KOPT-K1 (cell line): Measurements from ENCODE around the gene P2RY14.
"Not testable (repeated sequence)": the region's sequence is repeated elsewhere in the genome, so short reads cannot be mapped to it uniquely, and the experiment has no call there.

Experiments used
- H3K27ac ChIP-seq: fragments of 200-600 bp; sonication (generic); 2 replicates; pipeline ENCODE4 v1.5.1; 2016; ENCODE audit warnings: antibody characterized with exemption, mild to moderate bottlenecking, low read depth, low read length; ENCODE audit not compliant: poor library complexity, severe bottlenecking
- H3K36me3 ChIP-seq: fragments of 200-600 bp; sonication (generic); 2 replicates; pipeline ENCODE4 v1.5.1; 2017; ENCODE audit warnings: antibody characterized with exemption, mild to moderate bottlenecking, low read length, moderate library complexity; ENCODE audit not compliant: insufficient read depth
- H3K9me3 ChIP-seq: fragments of 200-600 bp; sonication (generic); 2 replicates; pipeline ENCODE4 v1.5.1; 2017; ENCODE audit warnings: antibody characterized with exemption, low read length, mild to moderate bottlenecking; ENCODE audit not compliant: insufficient read depth, poor library complexity, severe bottlenecking

P2RY14 gene

DNA sequence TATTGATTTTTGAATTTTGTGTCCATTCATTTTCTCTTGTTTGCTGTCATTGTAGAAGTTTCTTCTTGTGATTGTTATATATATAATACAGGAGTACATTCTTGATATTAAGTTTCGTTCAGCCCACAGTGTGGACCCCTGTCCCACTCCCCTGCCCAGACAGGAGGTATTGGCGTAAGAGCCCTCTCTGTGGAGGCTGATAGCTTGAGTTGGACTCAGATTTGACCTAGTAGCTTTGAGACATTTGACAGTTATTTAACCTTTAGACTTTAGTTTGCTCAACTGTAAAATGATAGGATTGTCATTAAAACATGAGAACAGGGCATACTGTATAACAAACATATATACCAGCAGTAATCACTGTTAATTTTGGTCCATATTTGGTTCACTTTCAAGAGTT is 102.4 kb downstream of the P2RY14 start:
- Histone ChIP-seq H3K36me3 (peaks cover 6% of the 10 kb centered on the region; the same call in 1 of the 2 replicates), H3K9me3 (no peaks in the 10 kb centered on the region), H3K27ac (no peak overlapping the region)

DNA sequence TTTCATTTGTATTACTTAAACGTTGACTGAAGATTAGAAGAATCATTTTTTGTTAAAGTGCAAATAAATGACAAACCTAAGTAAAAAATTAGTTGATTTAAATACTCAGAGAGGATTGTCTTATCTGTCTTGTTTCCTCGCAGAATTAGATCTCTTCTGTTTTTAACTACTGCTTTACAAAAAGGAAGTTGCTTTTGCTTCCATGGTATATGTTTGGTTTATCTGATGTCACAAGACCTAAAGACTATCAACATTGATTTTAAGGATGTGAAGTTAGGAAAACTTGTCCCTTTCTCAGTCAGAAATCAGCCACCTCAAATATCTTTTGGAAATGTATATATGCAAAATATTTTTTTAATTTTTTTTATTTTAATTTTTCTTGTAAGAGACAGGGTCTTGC is 104.0 kb downstream of the P2RY14 start:
- Histone ChIP-seq H3K27ac (no peak overlapping the region), H3K9me3 (no peaks in the 10 kb centered on the region), H3K36me3 (peaks cover 6% of the 10 kb centered on the region; the same call in 1 of the 2 replicates)

DNA sequence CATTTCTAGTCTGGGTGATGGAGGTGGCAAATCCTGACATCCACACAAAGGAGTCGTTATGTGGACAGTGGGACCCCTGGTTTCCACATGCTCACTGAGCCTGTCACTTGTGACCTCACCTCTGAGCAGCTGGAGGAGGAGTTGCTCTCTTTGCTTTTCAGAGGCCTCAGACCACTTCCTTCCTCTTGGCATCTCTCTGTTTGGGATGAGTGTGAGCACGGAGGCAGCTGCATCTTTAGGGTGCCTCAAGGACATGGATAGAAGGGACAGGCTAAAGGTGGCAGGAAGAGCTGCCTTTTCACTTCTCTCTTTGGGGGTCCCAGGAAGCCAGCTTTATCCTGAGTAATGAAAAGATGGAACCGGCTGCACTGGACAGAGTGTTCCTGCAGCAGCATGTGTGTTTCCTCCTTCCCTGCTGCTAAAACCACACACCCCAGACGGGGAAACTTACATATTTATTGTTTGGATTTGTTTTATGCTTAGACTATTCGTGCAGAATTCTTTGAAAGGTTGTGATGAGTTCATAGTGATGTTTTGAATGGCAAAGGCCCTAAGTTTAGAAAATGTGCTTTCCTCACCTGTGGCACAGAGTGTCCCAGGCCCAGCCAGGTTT is 107.1 kb downstream of the P2RY14 start:
- Histone ChIP-seq H3K36me3 (peaks cover 14% of the 10 kb centered on the region; the same call in 1 of the 2 replicates), H3K9me3 (no peaks in the 10 kb centered on the region), H3K27ac (peak overlapping the region; percentile 50)

GRCh38 chr3:151169948-151170679 is 108.2 kb downstream of the P2RY14 start:
- not testable (repeated sequence) for H3K9me3 ChIP-seq
- peaks cover 25% of the 10 kb centered on the region for H3K36me3 ChIP-seq
- H3K27ac ChIP-seq = peak overlapping the region; percentile 50

DNA sequence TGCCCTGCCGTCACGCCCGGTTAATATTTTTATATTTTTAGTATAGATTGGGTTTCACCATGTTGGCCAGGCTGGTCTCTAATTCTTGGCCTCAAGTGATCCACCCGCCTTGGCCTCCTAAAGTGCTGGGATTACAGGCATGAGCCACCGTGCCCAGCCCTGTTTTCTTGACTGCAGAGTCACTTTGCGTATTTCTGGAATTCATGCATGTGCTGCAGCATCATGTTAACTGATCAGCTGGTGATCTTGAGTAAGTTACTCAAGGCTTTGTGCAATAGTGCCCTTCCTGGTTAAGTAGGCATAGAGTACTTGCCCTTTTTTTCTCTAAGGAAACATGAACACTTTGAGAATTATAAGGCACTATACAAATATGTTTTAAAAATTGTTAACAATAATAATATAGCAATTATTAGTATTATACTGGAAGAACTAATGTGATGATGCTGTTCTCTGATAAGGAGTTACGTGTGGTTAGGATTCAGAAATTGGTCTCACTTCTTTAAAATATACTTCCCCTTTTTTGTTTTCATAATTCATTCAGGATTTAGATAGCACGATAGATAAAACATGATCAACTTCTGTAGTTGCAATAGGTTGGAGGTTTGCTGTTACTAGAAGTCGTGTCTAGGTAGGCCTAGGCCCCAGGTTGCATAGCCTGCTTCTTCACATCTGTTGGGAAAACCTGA is 108.9 kb downstream of the P2RY14 start:
- H3K9me3 ChIP-seq = no peaks in the 10 kb centered on the region
- peak overlapping the region; percentile 18 for H3K27ac ChIP-seq
- H3K36me3 ChIP-seq = peaks cover 27% of the 10 kb centered on the region

DNA sequence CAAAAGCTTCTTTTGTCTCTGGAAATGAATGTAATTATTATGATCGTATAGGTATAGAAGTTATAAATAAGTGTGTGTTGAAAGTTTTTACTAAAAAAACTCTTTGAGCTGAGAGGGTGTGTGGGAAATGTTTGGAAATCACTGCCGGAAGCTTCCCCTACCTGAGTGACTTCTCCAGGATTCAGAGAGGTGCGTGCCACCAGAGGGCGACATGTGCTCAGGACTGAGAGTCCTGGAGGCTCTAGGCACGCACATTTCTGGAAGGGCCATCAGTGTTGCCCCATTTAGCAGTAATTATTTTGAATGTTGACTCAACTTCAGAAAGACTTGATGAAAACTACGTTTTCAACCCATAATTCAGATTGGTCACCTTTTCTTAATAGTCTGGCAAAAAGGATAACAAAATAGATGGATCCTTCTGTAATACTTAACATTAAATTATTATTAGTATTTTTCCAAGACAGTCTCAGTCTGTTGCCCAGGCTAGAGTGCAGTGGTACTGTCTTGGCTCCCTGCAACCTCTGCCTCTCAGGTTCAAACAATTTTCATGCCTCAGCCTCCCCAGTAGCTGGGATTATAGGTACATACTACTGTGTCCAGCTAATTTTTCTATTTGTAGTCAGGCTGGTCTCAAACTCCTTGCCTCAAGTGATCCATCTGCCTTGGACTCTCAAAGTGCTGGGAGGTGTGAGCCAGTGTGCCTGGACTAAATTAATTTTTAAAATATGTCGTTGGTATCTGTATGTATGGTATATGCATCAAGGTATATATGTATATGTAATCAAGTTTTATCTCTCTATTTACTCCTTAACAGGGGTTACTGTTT is 109.9 kb downstream of the P2RY14 start:
- no peaks in the 10 kb centered on the region for H3K9me3 ChIP-seq
- peaks cover 34% of the 10 kb centered on the region for H3K36me3 ChIP-seq
- H3K27ac ChIP-seq = no peak overlapping the region

DNA sequence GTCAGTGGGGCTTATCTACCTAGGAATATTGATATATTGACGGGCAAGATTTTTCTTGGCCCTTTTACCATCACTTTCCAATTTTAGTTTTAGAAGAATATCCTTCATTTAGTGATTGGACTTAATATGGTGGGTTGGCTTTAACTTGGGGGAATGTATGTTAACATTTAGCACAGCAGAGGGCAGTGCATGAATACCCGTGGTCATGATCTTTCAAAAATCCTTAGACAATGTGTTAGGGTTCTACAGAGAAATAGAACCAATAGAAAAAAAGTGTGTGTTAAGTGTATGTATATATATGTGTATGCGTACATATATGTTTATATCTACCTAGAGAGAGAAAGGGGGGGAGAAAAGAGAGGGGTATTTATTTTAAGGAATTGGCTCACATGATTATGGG is 112.2 kb downstream of the P2RY14 start:
- Histone ChIP-seq H3K27ac (no peak overlapping the region), H3K9me3 (no peaks in the 10 kb centered on the region), H3K36me3 (peaks cover 35% of the 10 kb centered on the region)

DNA sequence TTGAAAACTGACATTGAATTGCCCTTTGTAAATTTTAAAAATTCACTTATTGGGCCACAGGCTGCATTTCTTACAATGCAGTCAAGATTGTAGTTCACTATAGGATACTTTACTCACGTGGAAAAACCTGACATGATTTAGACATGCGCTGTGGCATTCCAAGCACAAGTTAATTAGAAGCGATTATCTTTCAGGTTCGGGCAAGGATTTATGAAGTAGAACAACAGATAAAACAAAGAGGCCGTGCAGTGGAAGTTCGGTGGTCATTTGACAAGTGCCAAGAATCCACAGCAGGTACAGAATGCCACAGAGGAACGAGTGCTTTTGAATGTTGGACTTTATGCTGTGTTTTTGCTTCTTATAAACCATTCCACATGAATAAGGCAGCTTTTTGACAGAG is 113.1 kb downstream of the P2RY14 start:
- H3K27ac ChIP-seq = no peak overlapping the region
- peaks cover 44% of the 10 kb centered on the region for H3K36me3 ChIP-seq
- H3K9me3 ChIP-seq = no peaks in the 10 kb centered on the region
